GM19025 (cell line): ENCODE measurements around the gene TM4SF20.
"Not testable (repeated sequence)": the region's sequence is repeated elsewhere in the genome, so short reads cannot be mapped to it uniquely, and the experiment has no call there.

Experiments
- ATAC-seq: cut with Tn5 transposase; IDR thresholded peaks from one replicate; pipeline ENCODE4 v1.9.1; 2021; ENCODE audit warnings: mild to moderate bottlenecking, low read depth, moderate library complexity; ENCODE audit not compliant: unreplicated experiment

The TM4SF20 gene

GRCh38 chr2:227401550-227401949 is 22.4 kb upstream of the TM4SF20 start:
- ATAC-seq = no peak

- no peak for ATAC-seq
Observed at GRCh38 chr2:227398684-227399670, 19.9 kb upstream of the TM4SF20 start.

- no peak for ATAC-seq
Observed at GRCh38 chr2:227397562-227397961, 18.5 kb upstream of the TM4SF20 start.

- no peak for ATAC-seq
Observed at GRCh38 chr2:227395556-227395955, 16.4 kb upstream of the TM4SF20 start.

- no peak for ATAC-seq
Observed at GRCh38 chr2:227394401-227394800, 15.3 kb upstream of the TM4SF20 start.

- no peak for ATAC-seq
Observed at GRCh38 chr2:227390468-227391256, 11.6 kb upstream of the TM4SF20 start.

- ATAC-seq = no peak
Observed at GRCh38 chr2:227389661-227390060, 10.6 kb upstream of the TM4SF20 start.

- ATAC-seq = no peak
Observed at GRCh38 chr2:227389231-227389630, 10.1 kb upstream of the TM4SF20 start.

- no peak for ATAC-seq
Observed at GRCh38 chr2:227388537-227389011, 9.5 kb upstream of the TM4SF20 start.

- not testable (repeated sequence) for ATAC-seq
Observed at GRCh38 chr2:227387583-227387982, 8.5 kb upstream of the TM4SF20 start, which contains the start of gene SCYGR1. Gene SCYGR1, minus strand, starts transcription at chr2:227387949. Its CDS starts 0 bp downstream, at chr2:227387949.

GRCh38 chr2:227386630-227387029 is 7.5 kb upstream of the TM4SF20 start:
- ATAC-seq = no peak

GRCh38 chr2:227383686-227384085 is 4.6 kb upstream of the TM4SF20 start:
- no peak for ATAC-seq

- not testable (repeated sequence) for ATAC-seq
Observed at GRCh38 chr2:227382241-227382835, 3.2 kb upstream of the TM4SF20 start.

- no peak for ATAC-seq
Observed at GRCh38 chr2:227378371-227378782, 729 bp downstream of the TM4SF20 start.

- no peak for ATAC-seq
Observed at GRCh38 chr2:227377467-227378351, 1.4 kb downstream of the TM4SF20 start.

- ATAC-seq = no peak
Observed at GRCh38 chr2:227376656-227377396, 2.3 kb downstream of the TM4SF20 start.

GRCh38 chr2:227374158-227374557 is 4.9 kb downstream of the TM4SF20 start:
- no peak for ATAC-seq

GRCh38 chr2:227373389-227373788 is 5.7 kb downstream of the TM4SF20 start:
- no peak for ATAC-seq

GRCh38 chr2:227370791-227371312 is 8.3 kb downstream of the TM4SF20 start:
- no peak for ATAC-seq
